ENCODE measurements around the gene PPP4R4. TPM values are rescaled to one million over a fixed set of nuclear protein-coding genes. Genes with fewer than 3 reads are reported as not detected.

The PPP4R4 gene
- polyA plus RNA-seq, 1 donor from 2014 or later: 4.8 TPM

GRCh38 chr14:94224040-94224439 is 49.9 kb downstream of the PPP4R4 start:
- TF ChIP-seq EZH2 (IDR thresholded peaks at IDR 0.05; ENCODE audit: borderline replicate concordance, insufficient read depth, low read length, poor library complexity, severe bottlenecking) (no peak), MXI1 (conservative IDR thresholded peaks at IDR 0.05; ENCODE audit: poor library complexity, severe bottlenecking) (no peak), REST (IDR thresholded peaks at IDR 0.05; ENCODE audit: borderline replicate concordance) (no peak), RAD21 (conservative IDR thresholded peaks at IDR 0.05) (no peak), TAF1 (IDR thresholded peaks at IDR 0.05; ENCODE audit: low read depth) (no peak), CTCF (IDR thresholded peaks at IDR 0.05; ENCODE audit: poor library complexity, severe bottlenecking) (no peak), SMC3 (conservative IDR thresholded peaks at IDR 0.05; ENCODE audit: poor library complexity) (no peak), EP300 (conservative IDR thresholded peaks at IDR 0.05; ENCODE audit: poor library complexity, severe bottlenecking) (no peak), POLR2AphosphoS5 (IDR thresholded peaks at IDR 0.05) (no peak)
- no peaks in the 10 kb centered on the region for H3K9me2 ChIP-seq (ENCODE audit: insufficient read depth, low read length)
- no peaks in the 10 kb centered on the region for H3K79me2 ChIP-seq (replicated peaks; ENCODE audit: insufficient read depth, low read length)
- H3K9ac ChIP-seq (ENCODE audit: low read length): no peak overlapping the region
- H3K27ac ChIP-seq (ENCODE audit: low read length): no peak overlapping the region
- no peaks in the 10 kb centered on the region for H3K36me3 ChIP-seq (ENCODE audit: insufficient read depth, low read length)
- H3K27me3 ChIP-seq (ENCODE audit: insufficient read depth, low read depth, low read length): no peaks in the 10 kb centered on the region
- H2AFZ ChIP-seq (ENCODE audit: low read depth, low read length): no peak overlapping the region
- H3K9me3 ChIP-seq (ENCODE audit: low read length): no peaks in the 10 kb centered on the region
- H3K4me3 ChIP-seq (ENCODE audit: low read length): no peak overlapping the region
- H3F3A ChIP-seq (ENCODE audit: insufficient read depth, low read length, poor library complexity, severe bottlenecking): no peaks in the 10 kb centered on the region
- no peaks in the 10 kb centered on the region for H4K20me1 ChIP-seq (ENCODE audit: insufficient read depth)
- H3K4me2 ChIP-seq (ENCODE audit: low read length): no peak overlapping the region

GRCh38 chr14:94225460-94226378 is 51.6 kb downstream of the PPP4R4 start:
- Histone ChIP-seq H2AFZ (ENCODE audit: low read depth, low read length) (no peak overlapping the region), H3K4me3 (ENCODE audit: low read length) (no peak overlapping the region), H3F3A (ENCODE audit: insufficient read depth, low read length, poor library complexity, severe bottlenecking) (no peaks in the 10 kb centered on the region), H3K27ac (ENCODE audit: low read length) (no peak overlapping the region), H3K9ac (ENCODE audit: low read length) (no peak overlapping the region), H3K9me3 (ENCODE audit: low read length) (no peaks in the 10 kb centered on the region), H3K27me3 (ENCODE audit: insufficient read depth, low read depth, low read length) (no peaks in the 10 kb centered on the region), H3K36me3 (ENCODE audit: insufficient read depth, low read length) (no peaks in the 10 kb centered on the region), H3K4me2 (ENCODE audit: low read length) (no peak overlapping the region), H4K20me1 (ENCODE audit: insufficient read depth) (no peaks in the 10 kb centered on the region), H3K9me2 (ENCODE audit: insufficient read depth, low read length) (no peaks in the 10 kb centered on the region), H3K79me2 (replicated peaks; ENCODE audit: insufficient read depth, low read length) (no peaks in the 10 kb centered on the region)
- no peak for TF ChIP-seq EP300 (conservative IDR thresholded peaks at IDR 0.05; ENCODE audit: poor library complexity, severe bottlenecking)
- no peak for TF ChIP-seq REST (IDR thresholded peaks at IDR 0.05; ENCODE audit: borderline replicate concordance)
- no peak for TF ChIP-seq RAD21 (conservative IDR thresholded peaks at IDR 0.05)
- TF ChIP-seq POLR2AphosphoS5 (IDR thresholded peaks at IDR 0.05): no peak
- TF ChIP-seq SMC3 (conservative IDR thresholded peaks at IDR 0.05; ENCODE audit: poor library complexity): no peak
- TF ChIP-seq MXI1 (conservative IDR thresholded peaks at IDR 0.05; ENCODE audit: poor library complexity, severe bottlenecking): no peak
- TF ChIP-seq TAF1 (IDR thresholded peaks at IDR 0.05; ENCODE audit: low read depth): no peak
- TF ChIP-seq CTCF (IDR thresholded peaks at IDR 0.05; ENCODE audit: poor library complexity, severe bottlenecking): no peak
- TF ChIP-seq EZH2 (IDR thresholded peaks at IDR 0.05; ENCODE audit: borderline replicate concordance, insufficient read depth, low read length, poor library complexity, severe bottlenecking): no peak
